ENCODE data around the gene TEX29.

Gene TEX29

DNA sequence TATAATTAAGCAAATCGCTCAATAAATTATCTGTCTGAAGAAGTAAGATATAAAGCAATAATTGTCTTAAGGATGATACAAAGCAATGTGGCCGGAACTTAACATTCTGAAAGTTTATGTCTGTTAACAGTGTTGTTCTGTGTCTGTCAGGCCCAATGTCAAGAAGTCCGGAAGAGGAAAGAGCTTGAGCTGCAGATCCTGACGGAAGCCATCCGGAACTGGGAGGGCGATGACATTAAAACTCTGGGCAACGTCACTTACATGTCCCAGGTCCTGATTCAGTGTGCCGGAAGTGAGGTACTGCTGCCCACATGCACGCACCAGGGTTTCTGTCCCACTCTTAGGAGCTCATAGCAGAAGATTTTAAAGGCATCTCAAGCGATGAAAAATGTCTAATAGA, 45.1 kb upstream of the TEX29 start:
- H3K79me2 ChIP-seq (ENCODE audit: insufficient read depth, low read length) = no peaks in the 10 kb centered on the region
- H4K20me1 ChIP-seq (ENCODE audit: low read depth, low read length) = no peaks in the 10 kb centered on the region
- no peak overlapping the region for H3K9ac ChIP-seq (ENCODE audit: low read length)
- H3K9me2 ChIP-seq (replicated peaks; ENCODE audit: insufficient read depth, low read length) = no peaks in the 10 kb centered on the region
- peaks cover 18% of the 10 kb centered on the region; the same call in 1 of the 2 replicates for H3K36me3 ChIP-seq (ENCODE audit: low read length)
- H3K4me3 ChIP-seq (ENCODE audit: insufficient read depth, low read length, poor library complexity, severe bottlenecking) = no peak overlapping the region
- no peak for TF ChIP-seq CTCF (IDR thresholded peaks at IDR 0.05; ENCODE audit: insufficient read depth, low read length, poor library complexity, severe bottlenecking)
- no peak for TF ChIP-seq EZH2phosphoT487 (conservative IDR thresholded peaks at IDR 0.05; ENCODE audit: low read length)
- H3F3A ChIP-seq (ENCODE audit: insufficient read depth) = 0 out of 2 replicates have a peak, but pooled peaks cover 3% of the 10 kb centered on the region
- no peak overlapping the region for H3K4me2 ChIP-seq (ENCODE audit: low read depth, low read length, poor library complexity, severe bottlenecking)
- no peak overlapping the region for H2AFZ ChIP-seq (ENCODE audit: low read depth, low read length, severe bottlenecking)
- H3K27ac ChIP-seq (ENCODE audit: low read depth, low read length) = no peak overlapping the region
- no peaks in the 10 kb centered on the region for H3K27me3 ChIP-seq (ENCODE audit: low read length)
- H3K9me3 ChIP-seq (ENCODE audit: insufficient read depth, low read length) = no peaks in the 10 kb centered on the region

- Histone ChIP-seq H3K9me3 (ENCODE audit: insufficient read depth, low read length) (no peaks in the 10 kb centered on the region), H3K27ac (ENCODE audit: low read depth, low read length) (no peak overlapping the region), H4K20me1 (ENCODE audit: low read depth, low read length) (no peaks in the 10 kb centered on the region), H3K4me2 (ENCODE audit: low read depth, low read length, poor library complexity, severe bottlenecking) (no peak overlapping the region), H3K36me3 (ENCODE audit: low read length) (peaks cover 20% of the 10 kb centered on the region; the same call in 1 of the 2 replicates), H3F3A (ENCODE audit: insufficient read depth) (0 out of 2 replicates have a peak, but pooled peaks cover 3% of the 10 kb centered on the region), H3K79me2 (ENCODE audit: insufficient read depth, low read length) (no peaks in the 10 kb centered on the region), H3K9ac (ENCODE audit: low read length) (no peak overlapping the region), H3K4me3 (ENCODE audit: insufficient read depth, low read length, poor library complexity, severe bottlenecking) (no peak overlapping the region), H2AFZ (ENCODE audit: low read depth, low read length, severe bottlenecking) (no peak overlapping the region), H3K9me2 (replicated peaks; ENCODE audit: insufficient read depth, low read length) (no peaks in the 10 kb centered on the region), H3K27me3 (ENCODE audit: low read length) (no peaks in the 10 kb centered on the region)
- TF ChIP-seq EZH2phosphoT487 (conservative IDR thresholded peaks at IDR 0.05; ENCODE audit: low read length) = no peak
Observed at GRCh38 chr13:111275995-111276618, 44.3 kb upstream of the TEX29 start.

GRCh38 chr13:111278258-111278657, 42.2 kb upstream of the TEX29 start:
- Histone ChIP-seq H3K79me2 (ENCODE audit: insufficient read depth, low read length) (no peaks in the 10 kb centered on the region), H3K36me3 (ENCODE audit: low read length) (peaks cover 20% of the 10 kb centered on the region; the same call in 1 of the 2 replicates), H3K4me2 (ENCODE audit: low read depth, low read length, poor library complexity, severe bottlenecking) (no peak overlapping the region), H3F3A (ENCODE audit: insufficient read depth) (0 out of 2 replicates have a peak, but pooled peaks cover 3% of the 10 kb centered on the region), H4K20me1 (ENCODE audit: low read depth, low read length) (no peaks in the 10 kb centered on the region), H3K9ac (ENCODE audit: low read length) (no peak overlapping the region), H3K27ac (ENCODE audit: low read depth, low read length) (no peak overlapping the region), H2AFZ (ENCODE audit: low read depth, low read length, severe bottlenecking) (no peak overlapping the region), H3K4me3 (ENCODE audit: insufficient read depth, low read length, poor library complexity, severe bottlenecking) (no peak overlapping the region), H3K9me3 (ENCODE audit: insufficient read depth, low read length) (no peaks in the 10 kb centered on the region), H3K9me2 (replicated peaks; ENCODE audit: insufficient read depth, low read length) (no peaks in the 10 kb centered on the region), H3K27me3 (ENCODE audit: low read length) (no peaks in the 10 kb centered on the region)
- no peak for TF ChIP-seq CTCF (IDR thresholded peaks at IDR 0.05; ENCODE audit: insufficient read depth, low read length, poor library complexity, severe bottlenecking)

Measured in SU-DHL-6 (cell line).